ENCODE data around the gene PDGFA.

Gene PDGFA

GRCh38 chr7:563629-564170, 44.1 kb upstream of the PDGFA start:
- TF ChIP-seq YY1 (IDR thresholded peaks at IDR 0.05; ENCODE audit: low read depth) (no peak), RAD21 (IDR thresholded peaks at IDR 0.05; ENCODE audit: low read depth) (no peak), TCF12 (IDR thresholded peaks at IDR 0.05; ENCODE audit: low read depth) (no peak)

GRCh38 chr7:562789-563628, 43.4 kb upstream of the PDGFA start:
- TF ChIP-seq, protein P1, sequence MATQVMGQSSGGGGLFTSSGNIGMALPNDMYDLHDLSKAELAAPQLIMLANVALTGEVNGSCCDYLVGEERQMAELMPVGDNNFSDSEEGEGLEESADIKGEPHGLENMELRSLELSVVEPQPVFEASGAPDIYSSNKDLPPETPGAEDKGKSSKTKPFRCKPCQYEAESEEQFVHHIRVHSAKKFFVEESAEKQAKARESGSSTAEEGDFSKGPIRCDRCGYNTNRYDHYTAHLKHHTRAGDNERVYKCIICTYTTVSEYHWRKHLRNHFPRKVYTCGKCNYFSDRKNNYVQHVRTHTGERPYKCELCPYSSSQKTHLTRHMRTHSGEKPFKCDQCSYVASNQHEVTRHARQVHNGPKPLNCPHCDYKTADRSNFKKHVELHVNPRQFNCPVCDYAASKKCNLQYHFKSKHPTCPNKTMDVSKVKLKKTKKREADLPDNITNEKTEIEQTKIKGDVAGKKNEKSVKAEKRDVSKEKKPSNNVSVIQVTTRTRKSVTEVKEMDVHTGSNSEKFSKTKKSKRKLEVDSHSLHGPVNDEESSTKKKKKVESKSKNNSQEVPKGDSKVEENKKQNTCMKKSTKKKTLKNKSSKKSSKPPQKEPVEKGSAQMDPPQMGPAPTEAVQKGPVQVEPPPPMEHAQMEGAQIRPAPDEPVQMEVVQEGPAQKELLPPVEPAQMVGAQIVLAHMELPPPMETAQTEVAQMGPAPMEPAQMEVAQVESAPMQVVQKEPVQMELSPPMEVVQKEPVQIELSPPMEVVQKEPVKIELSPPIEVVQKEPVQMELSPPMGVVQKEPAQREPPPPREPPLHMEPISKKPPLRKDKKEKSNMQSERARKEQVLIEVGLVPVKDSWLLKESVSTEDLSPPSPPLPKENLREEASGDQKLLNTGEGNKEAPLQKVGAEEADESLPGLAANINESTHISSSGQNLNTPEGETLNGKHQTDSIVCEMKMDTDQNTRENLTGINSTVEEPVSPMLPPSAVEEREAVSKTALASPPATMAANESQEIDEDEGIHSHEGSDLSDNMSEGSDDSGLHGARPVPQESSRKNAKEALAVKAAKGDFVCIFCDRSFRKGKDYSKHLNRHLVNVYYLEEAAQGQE (IDR thresholded peaks at IDR 0.05; ENCODE audit: low read depth) = peak; percentile 55; the same call in 1 of the 2 replicates
- no peak for TF ChIP-seq ZBTB7A (IDR thresholded peaks at IDR 0.05; ENCODE audit: low read depth)

GRCh38 chr7:562374-562675, 42.7 kb upstream of the PDGFA start:
- TF ChIP-seq EP300 (IDR thresholded peaks at IDR 0.05; ENCODE audit: borderline replicate concordance) (no peak), EGR1 (IDR thresholded peaks at IDR 0.05) (no peak), NFIC (IDR thresholded peaks at IDR 0.05) (no peak), RAD21 (IDR thresholded peaks at IDR 0.05; ENCODE audit: low read depth) (no peak), FOXM1 (IDR thresholded peaks at IDR 0.05; ENCODE audit: borderline replicate concordance, low read depth) (no peak), ZBTB7A (IDR thresholded peaks at IDR 0.05; ENCODE audit: low read depth) (no peak), YY1 (IDR thresholded peaks at IDR 0.05; ENCODE audit: low read depth) (no peak), CEBPB (IDR thresholded peaks at IDR 0.05) (no peak), TAF1 (IDR thresholded peaks at IDR 0.05; ENCODE audit: low read depth) (no peak)

- TF ChIP-seq, protein P1 (IDR thresholded peaks at IDR 0.05; ENCODE audit: low read depth) = no peak
- TF ChIP-seq TAF1 (IDR thresholded peaks at IDR 0.05; ENCODE audit: low read depth) (no peak), EP300 (IDR thresholded peaks at IDR 0.05; ENCODE audit: borderline replicate concordance) (no peak), CREB1 (IDR thresholded peaks at IDR 0.05; ENCODE audit: low read depth) (no peak), CEBPB (IDR thresholded peaks at IDR 0.05) (no peak), ZBTB7A (IDR thresholded peaks at IDR 0.05; ENCODE audit: low read depth) (no peak), MAX (IDR thresholded peaks at IDR 0.05) (no peak), USF1 (IDR thresholded peaks at IDR 0.05) (no peak), EGR1 (IDR thresholded peaks at IDR 0.05) (no peak), TCF12 (IDR thresholded peaks at IDR 0.05; ENCODE audit: low read depth) (no peak), TEAD4 (IDR thresholded peaks at IDR 0.05) (no peak)
Observed at GRCh38 chr7:561631-562373, 42.2 kb upstream of the PDGFA start.

DNA sequence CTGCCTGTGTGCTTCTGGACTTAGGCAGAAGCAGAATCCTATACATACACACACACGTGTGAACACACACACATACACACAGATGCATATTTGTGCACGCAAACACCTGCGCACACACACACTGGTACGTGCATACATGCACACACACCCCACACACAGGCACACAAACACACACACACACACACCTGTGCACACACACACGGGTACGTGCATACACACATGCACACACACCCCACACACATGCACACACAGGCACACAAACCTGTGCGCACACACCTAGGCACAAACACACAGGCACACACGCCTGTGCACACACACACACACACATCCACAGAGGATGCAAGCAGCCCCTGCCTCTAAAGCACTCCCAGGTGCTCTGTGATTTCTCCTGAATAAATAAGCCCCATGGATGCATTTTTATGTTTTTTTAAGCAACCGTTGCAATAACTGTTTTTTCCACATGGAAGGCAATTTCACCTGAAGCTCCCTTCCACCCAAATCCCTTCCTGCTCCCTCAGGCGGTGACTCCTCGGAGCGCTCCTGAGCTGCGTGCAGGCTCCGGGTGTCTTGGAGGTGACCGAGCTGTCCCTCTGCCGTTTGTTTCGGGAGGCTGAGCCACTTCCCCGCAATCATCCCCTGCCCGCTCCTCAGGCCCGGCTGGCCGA, 41.5 kb upstream of the PDGFA start:
- TF ChIP-seq EP300 (IDR thresholded peaks at IDR 0.05; ENCODE audit: borderline replicate concordance) = no peak
- no peak for TF ChIP-seq MAX (IDR thresholded peaks at IDR 0.05)
- TF ChIP-seq TCF12 (IDR thresholded peaks at IDR 0.05; ENCODE audit: low read depth) = no peak
- no peak for TF ChIP-seq USF1 (IDR thresholded peaks at IDR 0.05)
- TF ChIP-seq NFIC (IDR thresholded peaks at IDR 0.05) = no peak
- no peak for TF ChIP-seq TAF1 (IDR thresholded peaks at IDR 0.05; ENCODE audit: low read depth)
- no peak for TF ChIP-seq RAD21 (IDR thresholded peaks at IDR 0.05; ENCODE audit: low read depth)
- no peak for TF ChIP-seq ZBTB7A (IDR thresholded peaks at IDR 0.05; ENCODE audit: low read depth)
- TF ChIP-seq, protein P1 (IDR thresholded peaks at IDR 0.05; ENCODE audit: low read depth) = no peak
- no peak for TF ChIP-seq FOXM1 (IDR thresholded peaks at IDR 0.05; ENCODE audit: borderline replicate concordance, low read depth)
- no peak for TF ChIP-seq YY1 (IDR thresholded peaks at IDR 0.05; ENCODE audit: low read depth)
- TF ChIP-seq EGR1 (IDR thresholded peaks at IDR 0.05) = no peak
- no peak for TF ChIP-seq CREB1 (IDR thresholded peaks at IDR 0.05; ENCODE audit: low read depth)
- no peak for TF ChIP-seq TEAD4 (IDR thresholded peaks at IDR 0.05)
- TF ChIP-seq CEBPB (IDR thresholded peaks at IDR 0.05) = no peak

All from Ishikawa (cell line).